ENCODE data around the gene PDRG1. TPM values are rescaled to one million over a fixed set of nuclear protein-coding genes. Genes with fewer than 3 reads are reported as not detected.

Gene PDRG1
- polyA plus RNA-seq, 1 of the 3 experiments (the other 2 are of a cell fraction), result 18.9 TPM

- Histone ChIP-seq H2AFZ (ENCODE audit: low read depth) (no peak overlapping the region), H3F3A (replicated peaks; ENCODE audit: insufficient read depth) (no peaks in the 10 kb centered on the region), H3K9me3 (no peaks in the 10 kb centered on the region), H3K4me2 (no peak overlapping the region), H3K4me3 (ENCODE audit: low read depth in 2 of 2, low read length in 1 of 2) (no peak overlapping the region), H3K4me1 (ENCODE audit: control insufficient read depth in 1 of 2, insufficient read depth in 2 of 2, low read depth in 1 of 2, low read length in 1 of 2) (no peaks in the 10 kb centered on the region), H3K79me2 (ENCODE audit: insufficient read depth) (no peaks in the 10 kb centered on the region), H3K9ac (no peak overlapping the region), H3K27ac (ENCODE audit: low read depth in 2 of 2, low read length in 1 of 2) (no peak overlapping the region), H3K27me3 (ENCODE audit: insufficient read depth) (no peaks in the 10 kb centered on the region), H3K36me3 (replicated peaks in 1 of 2; ENCODE audit: control insufficient read depth in 1 of 2, insufficient read depth in 2 of 2, low read length in 1 of 2) (peaks cover 0 to 4% of the 10 kb centered on the region in 2 experiments), H4K20me1 (ENCODE audit: insufficient read depth) (no peaks in the 10 kb centered on the region), H3K9me2 (no peaks in the 10 kb centered on the region)
- ChIA-PET CTCF (interaction anchor here (1.0 to 1.4 kb wide), 3 partner anchors 12 to 116 kb away, joined by 3 read pairs; partner anchors contain the start of gene PDRG1), POLR2A (no interaction called here)
- whole genome bisulfite sequencing (ENCODE audit: low lambda C conversion rate), result 85% methylated on average over 2 of the region's 2 CpGs
- DNase-seq, result no peak
- no peak for TF ChIP-seq EP300 (IDR thresholded peaks at IDR 0.05; ENCODE audit: borderline replicate concordance in 1 of 2, low read depth in 1 of 2, low read length in 1 of 2)
- no peak for TF ChIP-seq GATA2 (CRISPR knock-in tag; IDR thresholded peaks at IDR 0.05)
- no peak for TF ChIP-seq NRF1 (IDR thresholded peaks at IDR 0.05; ENCODE audit: low read depth, low read length)
- TF ChIP-seq RAD21 (IDR thresholded peaks at IDR 0.05; ENCODE audit: low read length), result no peak
- no peak for TF ChIP-seq RXRA (IDR thresholded peaks at IDR 0.05; ENCODE audit: borderline replicate concordance, low read depth)
- no peak for TF ChIP-seq JUND (IDR thresholded peaks at IDR 0.05)
- TF ChIP-seq CHD2 (IDR thresholded peaks at IDR 0.05; ENCODE audit: low read length, partially characterized antibody), result no peak
- no peak for TF ChIP-seq USF2 (IDR thresholded peaks at IDR 0.05; ENCODE audit: borderline replicate concordance, low read depth, low read length)
- no peak for TF ChIP-seq REST (IDR thresholded peaks at IDR 0.05; ENCODE audit: low read depth, low read length)
Observed at GRCh38 chr20:31939661-31940060, 12.2 kb downstream of the PDRG1 start.

- ChIA-PET POLR2A (no interaction called here), CTCF (interaction anchor here (0.6 to 1.7 kb wide), 7 partner anchors 9 to 181 kb away, joined by 3 to 7 read pairs (median 3); partner anchors contain the start of gene PDRG1)
- no peaks in the 10 kb centered on the region for H3K4me1 ChIP-seq (ENCODE audit: control insufficient read depth in 1 of 2, insufficient read depth in 2 of 2, low read depth in 1 of 2, low read length in 1 of 2)
- no peak overlapping the region for H3K27ac ChIP-seq (ENCODE audit: low read depth in 2 of 2, low read length in 1 of 2)
- no peaks in the 10 kb centered on the region for H3K27me3 ChIP-seq (ENCODE audit: insufficient read depth)
- WGBS (ENCODE audit: low lambda C conversion rate), result 30% methylated on average over 1 of the region's 1 CpG
- no peak for DNase-seq
- no peaks in the 10 kb centered on the region for H3K9me2 ChIP-seq
- no peak overlapping the region for H3K4me3 ChIP-seq (ENCODE audit: low read depth in 2 of 2, low read length in 1 of 2)
- no peak overlapping the region for H3K4me2 ChIP-seq
- no peaks in the 10 kb centered on the region for H3K9me3 ChIP-seq
- H3K9ac ChIP-seq, result no peak overlapping the region
- no peak overlapping the region for H2AFZ ChIP-seq (ENCODE audit: low read depth)
- no peaks in the 10 kb centered on the region for H3K36me3 ChIP-seq (replicated peaks in 1 of 2; ENCODE audit: control insufficient read depth in 1 of 2, insufficient read depth in 2 of 2, low read length in 1 of 2)
- no peaks in the 10 kb centered on the region for H3K79me2 ChIP-seq (ENCODE audit: insufficient read depth)
- no peaks in the 10 kb centered on the region for H4K20me1 ChIP-seq (ENCODE audit: insufficient read depth)
- H3F3A ChIP-seq (replicated peaks; ENCODE audit: insufficient read depth), result no peaks in the 10 kb centered on the region
- TF ChIP-seq MAX (IDR thresholded peaks at IDR 0.05; ENCODE audit: low read depth) (no peak), TAF1 (IDR thresholded peaks at IDR 0.05; ENCODE audit: borderline replicate concordance, low read depth, low read length) (no peak), RFX5 (IDR thresholded peaks at IDR 0.05; ENCODE audit: low read length) (no peak), PBX3 (IDR thresholded peaks at IDR 0.05) (no peak), FOXM1 (IDR thresholded peaks at IDR 0.05; ENCODE audit: low read depth) (no peak), NFIC (IDR thresholded peaks at IDR 0.05; ENCODE audit: borderline replicate concordance) (no peak), USF1 (IDR thresholded peaks at IDR 0.05; ENCODE audit: borderline replicate concordance, low read depth) (no peak), YY1 (IDR thresholded peaks at IDR 0.05; ENCODE audit: low read depth) (no peak), USF2 (IDR thresholded peaks at IDR 0.05; ENCODE audit: borderline replicate concordance, low read depth, low read length) (no peak), MXI1 (IDR thresholded peaks at IDR 0.05; ENCODE audit: low read depth, low read length) (no peak)
Observed at GRCh38 chr20:31937820-31938219, 14.0 kb downstream of the PDRG1 start.

All from SK-N-SH (cell line).